Right atrium auricular region (tissue), 2 donors: ENCODE measurements around the gene ETNK1. TPM values are rescaled to one million over a fixed set of nuclear protein-coding genes. Genes with fewer than 3 reads are reported as not detected.

Experiments used
- DNase-seq: peaks from one replicate; pipeline ENCODE4 v3.0.0-alpha.2; 2019; ENCODE audit warnings: low spot score
- H3K27ac ChIP-seq, 2 donors: fragments of 200-600 bp; sonication (generic); 1 replicate in 1 of 2; 2 replicates in 1 of 2; pipeline ENCODE4 v1.5.1; 2016 to 2019
- H3K27me3 ChIP-seq, 2 donors: fragments of 200-600 bp; sonication (generic); one replicate each; pipeline versions ENCODE4 v1.5.1 to v1.6.0; 2017 to 2019
- H3K36me3 ChIP-seq: fragments of 200-600 bp; sonication (generic); one replicate; pipeline ENCODE4 v1.5.1; 2016
- H3K4me1 ChIP-seq, 2 donors: fragments of 200-600 bp; sonication (generic); one replicate each; pipeline versions ENCODE4 v1.5.1 to v1.6.0; 2017 to 2019
- H3K4me3 ChIP-seq, 2 donors: fragments of 200-600 bp; sonication (generic); 1 replicate in 1 of 2; 2 replicates in 1 of 2; pipeline ENCODE4 v1.5.1; 2017 to 2019; ENCODE audit warnings: mild to moderate bottlenecking in 1 of 2, moderate library complexity in 1 of 2
- H3K9me3 ChIP-seq, 2 donors: fragments of 200-600 bp; sonication (generic); one replicate each; pipeline ENCODE4 v1.5.1; 2019
- total RNA-seq, 2 donors: library from RNA; depleted of rRNA; stranded (reverse); fragments of >200 nt; gene quantifications; one replicate each; pipeline ENCODE4 v1.1.0, GENCODE V29; 2016
- TF ChIP-seq, protein P1 (sequence below), 2 donors: fragments of 200-600 bp; sonication (generic); IDR thresholded peaks; one replicate each; pipeline ENCODE4 v1.5.1; 2019; ENCODE audit warnings: antibody characterized with exemption in 2 of 2

ETNK1 gene
- total RNA-seq, 2 donors from 2014 or later: 13.9 to 17.1 TPM

DNA sequence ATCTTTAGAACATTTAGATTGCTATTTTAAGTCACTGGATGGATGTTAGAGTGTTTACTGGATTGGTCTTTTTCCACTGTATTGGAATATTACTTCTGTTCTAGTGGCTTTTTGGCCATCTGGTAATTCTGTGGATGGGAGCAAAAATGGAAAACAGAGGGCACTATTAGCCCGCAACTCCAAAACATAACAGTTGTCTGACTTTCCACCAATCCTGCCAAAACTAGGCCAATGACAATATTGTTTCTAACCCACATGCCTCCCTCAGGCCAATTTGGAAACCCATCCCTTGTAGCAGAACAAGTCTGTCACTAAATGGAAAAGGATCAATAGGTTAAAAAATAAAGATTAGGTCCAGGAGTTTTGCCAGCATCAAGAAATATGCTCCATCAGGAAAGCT lies 97.8 kb downstream of the ETNK1 start:
- H3K36me3 ChIP-seq: no peaks in the 10 kb centered on the region
- H3K27me3 ChIP-seq: no peaks in the 10 kb centered on the region
- no peak overlapping the region for H3K27ac ChIP-seq
- TF ChIP-seq, protein P1, sequence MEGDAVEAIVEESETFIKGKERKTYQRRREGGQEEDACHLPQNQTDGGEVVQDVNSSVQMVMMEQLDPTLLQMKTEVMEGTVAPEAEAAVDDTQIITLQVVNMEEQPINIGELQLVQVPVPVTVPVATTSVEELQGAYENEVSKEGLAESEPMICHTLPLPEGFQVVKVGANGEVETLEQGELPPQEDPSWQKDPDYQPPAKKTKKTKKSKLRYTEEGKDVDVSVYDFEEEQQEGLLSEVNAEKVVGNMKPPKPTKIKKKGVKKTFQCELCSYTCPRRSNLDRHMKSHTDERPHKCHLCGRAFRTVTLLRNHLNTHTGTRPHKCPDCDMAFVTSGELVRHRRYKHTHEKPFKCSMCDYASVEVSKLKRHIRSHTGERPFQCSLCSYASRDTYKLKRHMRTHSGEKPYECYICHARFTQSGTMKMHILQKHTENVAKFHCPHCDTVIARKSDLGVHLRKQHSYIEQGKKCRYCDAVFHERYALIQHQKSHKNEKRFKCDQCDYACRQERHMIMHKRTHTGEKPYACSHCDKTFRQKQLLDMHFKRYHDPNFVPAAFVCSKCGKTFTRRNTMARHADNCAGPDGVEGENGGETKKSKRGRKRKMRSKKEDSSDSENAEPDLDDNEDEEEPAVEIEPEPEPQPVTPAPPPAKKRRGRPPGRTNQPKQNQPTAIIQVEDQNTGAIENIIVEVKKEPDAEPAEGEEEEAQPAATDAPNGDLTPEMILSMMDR (IDR thresholded peaks at IDR 0.05): no peak
- DNase-seq: no peak
- H3K4me1 ChIP-seq: no peaks in the 10 kb centered on the region
- H3K4me3 ChIP-seq: no peak overlapping the region
- no peaks in the 10 kb centered on the region for H3K9me3 ChIP-seq

DNA sequence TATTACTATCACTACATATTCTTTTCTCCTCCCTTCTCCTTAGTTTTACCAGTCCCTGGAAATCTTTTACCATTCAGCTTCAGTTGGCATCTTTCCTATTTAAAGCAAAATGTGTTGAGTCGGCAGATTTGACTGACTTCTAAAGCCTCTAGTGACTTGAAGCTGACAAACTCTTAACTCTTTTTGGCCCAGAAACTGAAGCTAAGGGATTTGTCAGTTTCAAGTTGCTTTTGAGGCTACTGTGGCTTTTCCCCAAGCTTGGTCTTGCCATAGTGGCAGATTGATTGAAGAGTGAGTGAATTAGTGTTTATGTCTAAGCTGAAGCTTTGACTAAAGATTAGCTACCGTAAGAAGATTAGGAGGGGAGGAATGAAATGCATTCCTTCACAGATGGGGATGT lies 104.0 kb downstream of the ETNK1 start:
- Histone ChIP-seq H3K4me3 (no peak overlapping the region), H3K27ac (no peak overlapping the region)

DNA sequence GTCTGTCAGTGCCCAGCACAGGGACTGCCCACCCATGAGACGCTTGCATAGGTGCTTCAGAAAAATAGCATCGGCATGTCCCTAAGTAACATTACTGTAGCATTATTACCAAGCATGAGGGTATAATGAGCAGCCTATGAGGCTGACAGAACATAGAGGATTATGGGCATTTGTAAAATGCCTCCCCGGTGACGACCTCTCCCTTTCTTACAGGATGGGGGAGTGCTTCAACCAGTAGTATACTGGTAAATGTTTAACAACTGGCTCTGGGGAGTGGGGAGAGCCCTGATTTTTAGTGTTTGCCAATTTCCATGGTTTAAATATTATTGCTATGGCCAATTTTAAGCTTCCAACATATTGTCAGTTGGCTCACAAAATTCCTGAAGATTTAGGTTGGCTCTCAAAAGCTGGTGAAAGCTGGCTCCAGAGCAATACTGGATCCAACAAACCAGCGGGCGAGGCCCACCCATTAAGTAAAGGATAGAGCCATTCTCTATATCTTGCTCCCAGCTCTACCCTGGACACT lies 104.5 kb downstream of the ETNK1 start:
- DNase-seq: no peak
- Histone ChIP-seq H3K36me3 (no peaks in the 10 kb centered on the region), H3K27me3 (no peaks in the 10 kb centered on the region), H3K4me3 (no peak overlapping the region), H3K9me3 (no peaks in the 10 kb centered on the region), H3K4me1 (peaks cover 0 to 8% of the 10 kb centered on the region in 2 donors), H3K27ac (peak overlapping the region in 1 of 2 donors; percentile 59)
- TF ChIP-seq, protein P1 (IDR thresholded peaks at IDR 0.05): no peak

More for the DNA sequence above, 104.0 kb downstream of the ETNK1 start:
- Histone ChIP-seq H3K36me3 (no peaks in the 10 kb centered on the region), H3K4me1 (peaks cover 0 to 8% of the 10 kb centered on the region in 2 donors), H3K27me3 (no peaks in the 10 kb centered on the region), H3K9me3 (no peaks in the 10 kb centered on the region)
- TF ChIP-seq, protein P1 (IDR thresholded peaks at IDR 0.05): no peak
- no peak for DNase-seq

DNA sequence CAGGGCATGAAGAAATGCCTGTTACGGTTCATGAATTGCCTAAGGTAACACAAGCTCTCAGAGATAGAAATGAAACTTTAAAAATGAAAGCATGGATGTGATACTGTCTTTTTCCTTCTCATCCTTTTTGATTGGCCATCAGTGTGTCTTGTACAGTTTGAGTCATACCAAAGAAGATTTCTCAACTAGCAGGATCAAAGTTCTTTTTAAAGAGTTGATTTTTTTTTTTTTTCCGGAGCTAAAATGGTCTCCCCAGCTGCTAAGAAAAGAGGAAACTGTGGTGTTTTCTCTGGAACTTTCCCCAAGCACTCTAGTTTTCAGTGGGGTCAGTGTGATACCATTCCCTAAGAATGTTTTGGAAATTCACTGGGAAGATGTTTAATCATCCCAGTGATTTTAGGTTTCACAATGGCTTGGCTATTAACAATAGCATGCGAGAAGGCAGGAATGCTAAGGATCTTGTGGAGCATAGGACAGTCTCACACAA lies 105.0 kb downstream of the ETNK1 start:
- Histone ChIP-seq H3K4me1 (peaks cover 0 to 8% of the 10 kb centered on the region in 2 donors), H3K27ac (peak overlapping the region in 1 of 2 donors; percentile 59), H3K9me3 (no peaks in the 10 kb centered on the region), H3K4me3 (no peak overlapping the region), H3K36me3 (no peaks in the 10 kb centered on the region), H3K27me3 (no peaks in the 10 kb centered on the region)
- TF ChIP-seq, protein P1 (IDR thresholded peaks at IDR 0.05): no peak
- no peak for DNase-seq

DNA sequence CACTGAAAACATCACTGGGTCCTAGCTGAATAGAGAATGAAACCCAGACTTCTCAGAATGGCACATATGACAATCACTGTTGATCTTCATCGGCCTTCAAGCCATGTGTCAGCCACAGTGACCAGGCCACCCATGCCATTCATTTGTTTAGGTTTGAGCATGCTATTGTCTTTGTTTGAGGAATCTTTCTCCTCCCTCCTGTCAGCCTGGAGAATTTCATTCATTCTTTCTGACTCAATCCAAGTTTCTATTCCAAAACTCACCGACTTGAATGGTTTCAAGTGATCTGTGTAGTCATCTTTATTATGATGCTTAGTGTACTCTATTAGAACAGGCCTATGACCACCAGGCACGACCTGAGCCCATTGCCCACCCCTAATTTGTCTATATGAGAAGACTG lies 106.3 kb downstream of the ETNK1 start:
- Histone ChIP-seq H3K4me1 (peaks cover 0 to 8% of the 10 kb centered on the region in 2 donors), H3K4me3 (no peak overlapping the region), H3K36me3 (no peaks in the 10 kb centered on the region), H3K27me3 (no peaks in the 10 kb centered on the region), H3K9me3 (no peaks in the 10 kb centered on the region), H3K27ac (no peak overlapping the region)
- no peak for DNase-seq
- TF ChIP-seq, protein P1 (IDR thresholded peaks at IDR 0.05): no peak

DNA sequence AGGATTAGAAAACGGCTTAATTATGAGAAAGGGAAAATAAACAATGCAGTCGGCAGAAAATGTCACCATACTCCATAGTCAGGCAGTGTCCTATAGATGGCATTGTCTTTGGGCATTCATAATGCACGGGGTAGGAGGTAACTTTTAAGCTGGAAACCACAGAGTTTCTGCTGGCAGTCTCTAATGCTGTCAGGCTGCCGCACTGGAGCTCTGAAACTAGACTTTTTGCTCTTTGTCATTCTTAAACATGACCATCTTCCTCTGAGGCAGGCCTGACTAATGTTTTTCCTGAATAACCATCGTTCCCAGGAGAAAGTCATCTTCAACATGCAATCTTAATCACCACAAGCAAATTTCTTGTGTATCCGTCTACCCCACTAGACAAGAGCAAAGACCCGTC lies 108.8 kb downstream of the ETNK1 start:
- peaks cover 0 to 7% of the 10 kb centered on the region in 2 donors for H3K4me1 ChIP-seq
- DNase-seq: no peak
- no peaks in the 10 kb centered on the region for H3K27me3 ChIP-seq
- no peaks in the 10 kb centered on the region for H3K9me3 ChIP-seq
- H3K36me3 ChIP-seq: no peaks in the 10 kb centered on the region
- no peak overlapping the region for H3K27ac ChIP-seq
- no peak overlapping the region for H3K4me3 ChIP-seq
- TF ChIP-seq, protein P1 (IDR thresholded peaks at IDR 0.05): no peak
